NB4 (cell line): ENCODE results near the gene PRSS21.

Experiments
- CTCF ChIP-seq: IDR thresholded peaks from one replicate; pipeline ENCODE4 v1.5.1; 2012; ENCODE audit warnings: low read depth, low read length
- MYC ChIP-seq: IDR thresholded peaks from 2 replicates; pipeline ENCODE4 v1.6.1; 2011; ENCODE audit warnings: low read depth, low read length
- POLR2A ChIP-seq: IDR thresholded peaks from 2 replicates; pipeline ENCODE4 v1.6.1; 2011; ENCODE audit warnings: mild to moderate bottlenecking; ENCODE audit not compliant: insufficient read length; ENCODE audit errors: extremely low read depth

- TF ChIP-seq CTCF (no peak), POLR2A (no peak), MYC (no peak)
Measured at GRCh38 chr16:2813771-2814221, 3.2 kb upstream of the PRSS21 start.
